ENCODE data around the gene SIGLEC5. TPM values are rescaled to one million over a fixed set of nuclear protein-coding genes. Genes with fewer than 3 reads are reported as not detected.

SIGLEC5 gene
- total and polyA plus RNA-seq, 2 donors (not counting 3 experiments of a cell fraction or from before 2014, with no cell fraction given) = not detected

DNA sequence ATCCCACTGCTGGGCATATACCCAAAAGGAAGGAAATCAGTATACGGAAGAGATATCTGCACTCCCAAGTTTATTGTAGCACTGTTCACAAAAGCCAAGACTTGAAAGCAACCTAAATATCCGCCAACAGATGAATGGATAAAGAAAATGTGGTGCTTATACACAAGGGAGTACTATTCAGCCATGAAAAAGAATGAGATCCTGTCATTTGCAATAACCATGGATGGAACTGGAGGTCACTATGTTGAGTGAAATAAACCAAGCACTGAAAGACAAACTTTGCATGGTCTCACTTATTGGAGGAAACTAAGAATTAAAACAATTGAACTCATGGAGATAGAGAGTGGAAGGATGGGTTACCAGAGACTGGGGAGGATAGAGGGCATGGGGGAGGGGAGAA is 23.0 kb upstream of the SIGLEC5 start:
- dilution Hi-C loops (cut with MboI; ENCODE audit: extremely low pct_ligation_motif_present, low sequenced_read_pairs) = no loop called here
- Histone ChIP-seq H3K27me3 (ENCODE audit: control insufficient read depth in 2 of 2, insufficient read depth in 2 of 2, low read length in 2 of 2) (no peaks in the 10 kb centered on the region), H3K4me1 (ENCODE audit: control insufficient read depth, extremely low read depth, insufficient read depth, low read length) (peaks cover 2% of the 10 kb centered on the region), H3K27ac (ENCODE audit: insufficient read depth, low read depth, low read length) (no peak overlapping the region), H3K36me3 (ENCODE audit: control insufficient read depth in 2 of 2, extremely low read depth in 1 of 2, insufficient read depth in 2 of 2, low read length in 2 of 2) (no peaks in the 10 kb centered on the region), H3K4me3 (replicated peaks in 1 of 3; ENCODE audit: insufficient read depth in 1 of 3, low read depth in 1 of 3, low read length in 3 of 3) (no peak overlapping the region), H3K9ac (replicated peaks; ENCODE audit: extremely low read depth, insufficient read depth, low read length) (no peak overlapping the region), H4K20me1 (replicated peaks; ENCODE audit: control insufficient read depth, extremely low read depth, insufficient read depth, low read length) (no peaks in the 10 kb centered on the region), H3K9me1 (replicated peaks; ENCODE audit: control insufficient read depth, extremely low read depth, insufficient read depth, low read length) (no peaks in the 10 kb centered on the region), H3K9me3 (replicated peaks; ENCODE audit: control insufficient read depth, insufficient read depth, low read length) (no peaks in the 10 kb centered on the region), H3K79me2 (ENCODE audit: control insufficient read depth, insufficient read depth, low read length) (no peaks in the 10 kb centered on the region), H3K4me2 (ENCODE audit: insufficient read depth, low read length) (no peak overlapping the region), H2AFZ (ENCODE audit: low read depth, low read length) (no peak overlapping the region)
- BruUV-seq (replicated peaks) = no TSS peak
- DNase-seq (ENCODE audit: low read depth, low spot score) (no peak), FAIRE-seq (no peak)
- POLR2A ChIA-PET = no interaction called here
- CTCF ChIA-PET = interaction anchor here (1.0 to 2.0 kb wide), 4 partner anchors 8 to 231 kb away, joined by 3 to 6 read pairs (median 4); no protein-coding TSS in a partner anchor
- intact Hi-C loops (cut with micrococcal nuclease) = no loop called here
- TF ChIP-seq GATA2 (IDR thresholded peaks at IDR 0.05; ENCODE audit: insufficient read depth, insufficient read length, low read depth, low read length) (no peak), POLR2A (IDR thresholded peaks at IDR 0.05; ENCODE audit: low read depth, low read length) (no peak), POLR2AphosphoS5 (IDR thresholded peaks at IDR 0.05; ENCODE audit: insufficient read depth, low read depth, low read length) (no peak), FOS (IDR thresholded peaks at IDR 0.05; ENCODE audit: borderline replicate concordance, insufficient read depth, low read length) (no peak), JUN (IDR thresholded peaks at IDR 0.05; ENCODE audit: borderline replicate concordance, insufficient read depth, insufficient read length, low read depth) (no peak), EZH2 (IDR thresholded peaks at IDR 0.05; ENCODE audit: borderline replicate concordance, low read depth, low read length, severe bottlenecking) (no peak), MYC (IDR thresholded peaks at IDR 0.05; ENCODE audit: low read depth, low read length) (no peak)
- TF ChIP-seq, protein P1, sequence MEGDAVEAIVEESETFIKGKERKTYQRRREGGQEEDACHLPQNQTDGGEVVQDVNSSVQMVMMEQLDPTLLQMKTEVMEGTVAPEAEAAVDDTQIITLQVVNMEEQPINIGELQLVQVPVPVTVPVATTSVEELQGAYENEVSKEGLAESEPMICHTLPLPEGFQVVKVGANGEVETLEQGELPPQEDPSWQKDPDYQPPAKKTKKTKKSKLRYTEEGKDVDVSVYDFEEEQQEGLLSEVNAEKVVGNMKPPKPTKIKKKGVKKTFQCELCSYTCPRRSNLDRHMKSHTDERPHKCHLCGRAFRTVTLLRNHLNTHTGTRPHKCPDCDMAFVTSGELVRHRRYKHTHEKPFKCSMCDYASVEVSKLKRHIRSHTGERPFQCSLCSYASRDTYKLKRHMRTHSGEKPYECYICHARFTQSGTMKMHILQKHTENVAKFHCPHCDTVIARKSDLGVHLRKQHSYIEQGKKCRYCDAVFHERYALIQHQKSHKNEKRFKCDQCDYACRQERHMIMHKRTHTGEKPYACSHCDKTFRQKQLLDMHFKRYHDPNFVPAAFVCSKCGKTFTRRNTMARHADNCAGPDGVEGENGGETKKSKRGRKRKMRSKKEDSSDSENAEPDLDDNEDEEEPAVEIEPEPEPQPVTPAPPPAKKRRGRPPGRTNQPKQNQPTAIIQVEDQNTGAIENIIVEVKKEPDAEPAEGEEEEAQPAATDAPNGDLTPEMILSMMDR (IDR thresholded peaks at IDR 0.05; ENCODE audit: extremely low read depth in 1 of 2, insufficient read depth in 1 of 2, low read depth in 1 of 2, low read length in 2 of 2) = no peak
